ENCODE measurements around the gene OXGR1. TPM values are rescaled to one million over a fixed set of nuclear protein-coding genes. Genes with fewer than 3 reads are reported as not detected.

The OXGR1 gene
- polyA plus RNA-seq, 1 donor (not counting 4 experiments of a cell fraction or from before 2014, with no cell fraction given) = not detected

- TF ChIP-seq EZH2 (IDR thresholded peaks at IDR 0.05; ENCODE audit: low read length) = peak; percentile 74
- no peak for TF ChIP-seq CTCF (optimal IDR thresholded peaks at IDR 0.05 in 1 of 3, IDR thresholded peaks at IDR 0.05 in 1 of 3, conservative IDR thresholded peaks at IDR 0.05 in 1 of 3; ENCODE audit: extremely low read depth in 1 of 3, insufficient read depth in 2 of 3, low read length in 3 of 3)
- DNase-seq (ENCODE audit: low read depth, low spot score) (no peak), FAIRE-seq (no peak)
- Histone ChIP-seq H3K4me1 (ENCODE audit: control insufficient read depth, extremely low read depth, insufficient read depth, low read length) (peaks cover 3% of the 10 kb centered on the region), H3K9me3 (ENCODE audit: control insufficient read depth, low read depth, low read length) (no peaks in the 10 kb centered on the region), H2AFZ (ENCODE audit: control insufficient read depth, low read length) (no peak overlapping the region), H3K9me1 (ENCODE audit: control insufficient read depth, extremely low read depth, insufficient read depth, low read length) (no peaks in the 10 kb centered on the region), H3K27me3 (ENCODE audit: control insufficient read depth, extremely low read depth, insufficient read depth, low read length) (peaks cover 28% of the 10 kb centered on the region), H3K9ac (ENCODE audit: control insufficient read depth, extremely low read depth, insufficient read depth, low read length) (no peak overlapping the region), H3K27ac (ENCODE audit: control insufficient read depth, insufficient read depth, low read length) (no peak overlapping the region), H3K4me3 (ENCODE audit: control insufficient read depth in 2 of 3, extremely low read depth in 1 of 3, insufficient read depth in 2 of 3, low read depth in 1 of 3, low read length in 3 of 3) (peak overlapping the region in 2 of 3 experiments; percentile 41 to 46), H3K4me2 (ENCODE audit: control insufficient read depth, extremely low read depth, insufficient read depth, low read depth, low read length) (peak overlapping the region; percentile 66), H3K79me2 (ENCODE audit: control insufficient read depth, insufficient read depth, low read length) (no peaks in the 10 kb centered on the region), H4K20me1 (ENCODE audit: control insufficient read depth, extremely low read depth, insufficient read depth, low read length) (no peaks in the 10 kb centered on the region), H3K36me3 (ENCODE audit: control insufficient read depth in 2 of 2, extremely low read depth in 1 of 2, insufficient read depth in 2 of 2, low read length in 2 of 2) (no peaks in the 10 kb centered on the region)
- dilution Hi-C loops (cut with MboI; ENCODE audit: extremely low pct_ligation_motif_present, low sequenced_read_pairs) = no loop called here
Measured at GRCh38 chr13:96993634-96994016, 651 bp downstream of the OXGR1 start.

GRCh38 chr13:96992633-96993032 is 1.6 kb downstream of the OXGR1 start:
- no peak overlapping the region for H3K27ac ChIP-seq (ENCODE audit: control insufficient read depth, insufficient read depth, low read length)
- no peak overlapping the region for H3K4me2 ChIP-seq (ENCODE audit: control insufficient read depth, extremely low read depth, insufficient read depth, low read depth, low read length)
- H3K79me2 ChIP-seq (ENCODE audit: control insufficient read depth, insufficient read depth, low read length) = no peaks in the 10 kb centered on the region
- no peaks in the 10 kb centered on the region for H4K20me1 ChIP-seq (ENCODE audit: control insufficient read depth, extremely low read depth, insufficient read depth, low read length)
- no peak overlapping the region for H3K4me3 ChIP-seq (ENCODE audit: control insufficient read depth in 2 of 3, extremely low read depth in 1 of 3, insufficient read depth in 2 of 3, low read depth in 1 of 3, low read length in 3 of 3)
- peaks cover 28% of the 10 kb centered on the region for H3K27me3 ChIP-seq (ENCODE audit: control insufficient read depth, extremely low read depth, insufficient read depth, low read length)
- H3K9ac ChIP-seq (ENCODE audit: control insufficient read depth, extremely low read depth, insufficient read depth, low read length) = no peak overlapping the region
- H3K4me1 ChIP-seq (ENCODE audit: control insufficient read depth, extremely low read depth, insufficient read depth, low read length) = peaks cover 3% of the 10 kb centered on the region
- no peak for FAIRE-seq
- H2AFZ ChIP-seq (ENCODE audit: control insufficient read depth, low read length) = no peak overlapping the region
- H3K36me3 ChIP-seq (ENCODE audit: control insufficient read depth in 2 of 2, extremely low read depth in 1 of 2, insufficient read depth in 2 of 2, low read length in 2 of 2) = no peaks in the 10 kb centered on the region
- H3K9me3 ChIP-seq (ENCODE audit: control insufficient read depth, low read depth, low read length) = no peaks in the 10 kb centered on the region
- no peaks in the 10 kb centered on the region for H3K9me1 ChIP-seq (ENCODE audit: control insufficient read depth, extremely low read depth, insufficient read depth, low read length)
- TF ChIP-seq CTCF (optimal IDR thresholded peaks at IDR 0.05 in 1 of 3, IDR thresholded peaks at IDR 0.05 in 1 of 3, conservative IDR thresholded peaks at IDR 0.05 in 1 of 3; ENCODE audit: extremely low read depth in 1 of 3, insufficient read depth in 2 of 3, low read length in 3 of 3) (no peak), EZH2 (IDR thresholded peaks at IDR 0.05; ENCODE audit: low read length) (no peak)
- no peak for DNase-seq (ENCODE audit: low read depth, low spot score)
- dilution Hi-C loops (cut with MboI; ENCODE audit: extremely low pct_ligation_motif_present, low sequenced_read_pairs) = no loop called here

Measured in keratinocyte (primary cell).